Vagina (tissue), 2 donors: ENCODE measurements around the gene IL23R.

Experiments
- POLR2AphosphoS5 ChIP-seq, 2 donors: sonication (generic); formaldehyde crosslinking; IDR thresholded peaks; one replicate each; pipeline ENCODE4 v1.9.0; 2017; ENCODE audit warnings: antibody characterized with exemption in 2 of 2, mild to moderate bottlenecking in 2 of 2, low read depth in 1 of 2; ENCODE audit not compliant: insufficient read depth in 1 of 2
- TF ChIP-seq, protein P1 (sequence below), 3 experiments: fragments of 450-650 bp in 2 of 3; fragments of 200-600 bp in 1 of 3; sonication (generic) in 1 of 3; IDR thresholded peaks; one replicate each; pipeline ENCODE4 v1.5.1; 2017 to 2019; ENCODE audit warnings: antibody characterized with exemption in 3 of 3, mild to moderate bottlenecking in 2 of 3, moderate library complexity in 2 of 3

GRCh38 chr1:67158401-67158800 lies 7.9 kb upstream of the IL23R start:
- TF ChIP-seq POLR2AphosphoS5 (IDR thresholded peaks at IDR 0.05; ENCODE audit: insufficient read depth in 1 of 2, low read depth in 1 of 2) = no peak
- TF ChIP-seq, protein P1, sequence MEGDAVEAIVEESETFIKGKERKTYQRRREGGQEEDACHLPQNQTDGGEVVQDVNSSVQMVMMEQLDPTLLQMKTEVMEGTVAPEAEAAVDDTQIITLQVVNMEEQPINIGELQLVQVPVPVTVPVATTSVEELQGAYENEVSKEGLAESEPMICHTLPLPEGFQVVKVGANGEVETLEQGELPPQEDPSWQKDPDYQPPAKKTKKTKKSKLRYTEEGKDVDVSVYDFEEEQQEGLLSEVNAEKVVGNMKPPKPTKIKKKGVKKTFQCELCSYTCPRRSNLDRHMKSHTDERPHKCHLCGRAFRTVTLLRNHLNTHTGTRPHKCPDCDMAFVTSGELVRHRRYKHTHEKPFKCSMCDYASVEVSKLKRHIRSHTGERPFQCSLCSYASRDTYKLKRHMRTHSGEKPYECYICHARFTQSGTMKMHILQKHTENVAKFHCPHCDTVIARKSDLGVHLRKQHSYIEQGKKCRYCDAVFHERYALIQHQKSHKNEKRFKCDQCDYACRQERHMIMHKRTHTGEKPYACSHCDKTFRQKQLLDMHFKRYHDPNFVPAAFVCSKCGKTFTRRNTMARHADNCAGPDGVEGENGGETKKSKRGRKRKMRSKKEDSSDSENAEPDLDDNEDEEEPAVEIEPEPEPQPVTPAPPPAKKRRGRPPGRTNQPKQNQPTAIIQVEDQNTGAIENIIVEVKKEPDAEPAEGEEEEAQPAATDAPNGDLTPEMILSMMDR (IDR thresholded peaks at IDR 0.05) = no peak
